ENCODE measurements around the gene ELK1.
"Not testable (repeated sequence)": the region's sequence is repeated elsewhere in the genome, so short reads cannot be mapped to it uniquely, and the experiment has no call there.

The ELK1 gene

GRCh38 chrX:47611926-47612325 lies 38.4 kb downstream of the ELK1 start:
- DNase-seq (ENCODE audit: low read depth) = no peak

- DNase-seq (ENCODE audit: low read depth) = no peak
Measured at GRCh38 chrX:47611489-47611888, 38.9 kb downstream of the ELK1 start.

- no peak for DNase-seq (ENCODE audit: low read depth)
Measured at GRCh38 chrX:47610511-47610910, 39.9 kb downstream of the ELK1 start.

GRCh38 chrX:47608130-47608810 lies 42.1 kb downstream of the ELK1 start:
- DNase-seq (ENCODE audit: low read depth) = no peak

- DNase-seq (ENCODE audit: low read depth) = no peak
Measured at GRCh38 chrX:47607091-47607490, 43.3 kb downstream of the ELK1 start.

GRCh38 chrX:47605024-47605423 lies 45.3 kb downstream of the ELK1 start:
- no peak for DNase-seq (ENCODE audit: low read depth)

- DNase-seq (ENCODE audit: low read depth) = not testable (repeated sequence)
Measured at GRCh38 chrX:47603125-47603524, 47.2 kb downstream of the ELK1 start.

- DNase-seq (ENCODE audit: low read depth) = no peak
Measured at GRCh38 chrX:47597222-47597621, 53.1 kb downstream of the ELK1 start.

GRCh38 chrX:47596256-47596655 lies 54.1 kb downstream of the ELK1 start:
- no peak for DNase-seq (ENCODE audit: low read depth)

- no peak for DNase-seq (ENCODE audit: low read depth)
Measured at GRCh38 chrX:47595716-47596251, 54.6 kb downstream of the ELK1 start.

GRCh38 chrX:47593522-47593921 lies 56.8 kb downstream of the ELK1 start:
- no peak for DNase-seq (ENCODE audit: low read depth)

- DNase-seq (ENCODE audit: low read depth) = no peak
Measured at GRCh38 chrX:47590984-47591383, 59.4 kb downstream of the ELK1 start.

GRCh38 chrX:47587906-47588735 lies 62.2 kb downstream of the ELK1 start:
- no peak for DNase-seq (ENCODE audit: low read depth)

GRCh38 chrX:47587091-47587891 lies 63.1 kb downstream of the ELK1 start:
- no peak for DNase-seq (ENCODE audit: low read depth)

- DNase-seq (ENCODE audit: low read depth) = no peak
Measured at GRCh38 chrX:47586043-47586787, 64.1 kb downstream of the ELK1 start.
